EH (cell line): Measurements from ENCODE around the gene TSBP1.
A peak's percentile ranks its signal among the peaks of the same experiment; 100 is the strongest.
"Not testable (repeated sequence)": the region's sequence is repeated elsewhere in the genome, so short reads cannot be mapped to it uniquely, and the experiment has no call there.

Experiments
- DNase-seq: peaks from one replicate; pipeline ENCODE4 v3.0.0-alpha.2; 2015; ENCODE audit warnings: low read depth

TSBP1 gene

DNA sequence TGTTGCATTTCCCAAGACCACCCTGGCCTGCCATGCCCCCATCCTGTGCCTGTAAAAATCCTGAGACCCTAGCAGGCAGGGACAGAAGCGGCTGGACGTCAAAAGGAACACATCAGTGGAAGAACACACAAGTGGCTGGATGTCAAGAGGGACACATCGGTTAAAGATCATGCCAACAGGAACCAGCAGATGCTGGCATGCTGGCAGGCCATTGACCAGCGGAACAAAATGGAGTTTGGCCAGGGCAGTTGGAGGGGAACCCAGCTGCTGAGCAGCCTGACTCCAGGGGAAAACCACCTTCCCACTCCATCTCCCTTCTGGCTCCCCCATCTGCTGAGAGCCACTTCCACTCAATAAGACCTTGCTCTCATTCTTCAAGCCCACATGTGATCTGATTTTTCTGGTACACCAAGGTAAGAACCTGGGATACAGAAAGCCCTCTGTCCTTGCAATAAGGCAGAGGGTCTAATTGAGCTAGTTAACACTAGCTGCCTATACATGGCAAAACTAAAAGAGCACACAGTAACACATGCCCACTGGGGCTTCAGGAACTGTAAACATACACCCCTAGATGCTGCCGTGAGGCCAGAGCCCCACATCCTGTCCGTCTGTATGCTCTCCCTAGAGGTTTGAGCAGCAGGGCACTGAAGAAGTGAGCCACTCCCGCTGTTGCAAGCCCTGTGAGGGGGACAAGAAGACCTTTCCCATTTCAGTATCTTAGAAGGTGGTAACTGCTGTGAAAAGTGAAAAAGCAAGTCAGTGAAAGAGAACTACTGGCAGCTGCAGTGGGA is 4.2 kb upstream of the TSBP1 start:
- no peak for DNase-seq

DNA sequence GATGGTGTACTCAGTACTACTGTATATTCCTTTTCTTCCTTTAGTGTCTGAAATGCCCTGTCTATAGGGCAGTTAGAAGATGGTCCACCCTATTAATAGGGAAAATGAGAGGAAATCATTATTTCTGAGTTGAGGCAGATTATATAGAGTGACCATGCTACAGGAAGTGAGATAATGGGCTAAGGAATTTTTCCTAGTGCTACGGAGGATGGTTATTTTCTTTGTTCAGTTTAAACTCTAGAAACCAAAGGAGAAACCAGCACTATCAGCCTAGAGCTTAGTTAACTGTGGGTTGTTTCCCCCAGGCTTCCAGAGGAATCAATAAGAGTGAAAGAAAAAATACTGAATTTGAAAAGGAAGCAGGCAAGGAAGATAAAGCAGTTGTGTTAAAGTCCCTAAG is 474 bp downstream of the TSBP1 start:
- DNase-seq = peak; percentile 19

DNA sequence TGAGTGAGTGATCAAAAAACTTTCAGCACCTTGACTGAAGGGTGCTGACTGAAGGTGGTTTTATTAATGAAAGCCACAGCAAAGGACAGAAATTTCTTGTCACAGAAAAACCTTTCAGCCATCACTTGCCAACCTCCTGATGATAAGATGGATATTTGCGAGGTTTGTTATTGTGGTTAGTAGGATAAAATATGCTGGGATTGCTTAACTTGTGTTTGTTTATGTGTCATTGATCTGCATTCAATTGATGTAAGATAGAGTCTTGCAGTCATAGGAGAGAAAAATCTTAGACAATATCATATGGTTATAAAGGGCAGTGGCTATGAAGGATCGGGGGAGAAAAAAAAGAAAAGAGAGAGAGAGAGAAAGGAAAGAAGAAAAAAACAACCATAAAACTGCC is 1.2 kb downstream of the TSBP1 start:
- DNase-seq = no peak

DNA sequence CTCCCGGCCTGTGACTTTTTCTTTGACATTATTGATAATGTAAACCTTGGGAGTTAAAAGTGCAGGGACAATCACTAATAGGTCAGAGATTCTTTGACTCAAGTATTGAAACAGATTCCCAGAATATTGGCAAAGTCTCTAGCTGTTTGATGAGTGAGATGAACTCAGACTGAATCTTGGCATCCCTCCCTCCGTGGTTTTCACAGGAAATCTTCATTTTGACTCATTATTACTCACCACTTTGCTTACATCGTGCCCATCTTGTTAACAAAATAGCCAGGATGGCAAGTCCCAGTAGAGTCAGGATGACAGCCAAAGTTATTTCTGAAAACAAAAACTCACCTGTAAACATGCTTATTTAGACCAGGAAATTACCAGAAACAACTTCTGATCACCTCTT is 2.0 kb downstream of the TSBP1 start:
- peak; percentile 78 for DNase-seq

DNA sequence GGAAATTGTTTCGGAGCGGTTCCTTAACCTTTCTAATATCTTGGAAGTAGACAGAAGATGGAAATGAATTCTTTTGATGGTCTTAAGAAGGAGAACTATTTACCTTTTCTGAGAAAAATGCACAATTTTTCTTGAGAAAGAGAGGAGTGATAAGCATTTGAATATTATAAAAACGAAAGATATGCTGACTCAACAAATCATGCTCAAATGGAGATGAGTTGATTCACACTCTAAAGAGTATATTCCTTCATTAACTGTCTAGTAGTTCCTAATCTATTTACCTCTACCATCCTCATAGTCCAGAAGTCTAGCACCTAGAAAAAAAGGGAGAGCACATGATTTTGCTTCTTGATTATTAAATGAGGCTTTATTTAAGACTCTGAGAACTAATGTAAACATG is 4.1 kb downstream of the TSBP1 start:
- no peak for DNase-seq

DNA sequence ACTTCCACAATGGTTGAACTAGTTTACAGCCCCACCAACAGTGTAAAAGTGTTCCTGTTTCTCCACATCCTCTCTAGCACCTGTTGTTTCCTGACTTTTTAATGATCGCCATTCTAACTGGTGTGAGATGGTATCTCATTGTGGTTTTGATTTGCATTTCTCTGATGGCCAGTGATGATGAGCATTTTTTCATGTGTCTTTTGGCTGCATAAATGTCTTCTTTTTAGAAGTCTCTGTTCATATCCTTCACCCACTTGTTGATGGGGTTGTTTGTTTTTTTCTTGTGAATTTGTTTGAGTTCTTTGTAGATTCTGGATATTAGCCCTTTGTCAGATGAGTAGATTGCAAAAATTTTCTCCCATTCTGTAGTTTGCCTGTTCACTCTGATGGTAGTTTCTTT is 12.5 kb downstream of the TSBP1 start:
- DNase-seq = not testable (repeated sequence)

DNA sequence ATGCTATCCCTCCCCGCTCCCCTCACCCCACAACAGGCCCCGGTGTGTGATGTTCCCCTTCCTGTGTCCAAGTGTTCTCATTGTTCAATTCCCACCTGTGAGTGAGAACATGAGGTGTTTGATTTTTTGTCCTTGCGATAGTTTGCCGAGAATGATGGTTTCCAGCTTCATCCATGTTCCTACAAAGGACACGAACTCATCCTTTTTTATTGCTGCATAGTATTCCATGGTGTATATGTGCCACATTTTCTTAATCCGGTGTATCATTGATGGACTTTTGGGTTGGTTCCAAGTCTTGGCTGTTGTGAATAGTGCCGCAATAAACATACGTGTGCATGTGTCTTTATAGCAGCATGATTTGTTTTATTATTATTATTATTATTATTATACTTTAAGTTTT is 13.2 kb downstream of the TSBP1 start:
- DNase-seq = not testable (repeated sequence)

DNA sequence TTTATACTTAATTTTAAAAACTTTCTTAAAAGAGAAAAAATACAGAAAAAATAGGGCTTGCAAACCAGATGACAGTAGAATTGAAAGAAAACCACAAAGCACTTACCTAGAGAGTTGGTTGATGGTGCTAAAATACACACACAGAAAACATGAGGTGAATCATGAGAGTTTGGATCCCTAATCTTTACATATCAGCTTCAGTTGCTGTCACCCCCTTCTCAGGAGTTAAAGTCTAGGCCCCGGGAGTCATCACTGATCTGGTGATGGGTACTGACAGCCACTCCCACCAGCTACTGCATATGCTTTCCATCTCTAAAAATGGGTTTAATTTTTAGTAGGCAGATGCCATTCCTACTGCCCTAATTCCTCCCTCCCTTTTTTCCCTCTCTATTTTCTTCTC is 16.7 kb downstream of the TSBP1 start:
- DNase-seq = no peak

DNA sequence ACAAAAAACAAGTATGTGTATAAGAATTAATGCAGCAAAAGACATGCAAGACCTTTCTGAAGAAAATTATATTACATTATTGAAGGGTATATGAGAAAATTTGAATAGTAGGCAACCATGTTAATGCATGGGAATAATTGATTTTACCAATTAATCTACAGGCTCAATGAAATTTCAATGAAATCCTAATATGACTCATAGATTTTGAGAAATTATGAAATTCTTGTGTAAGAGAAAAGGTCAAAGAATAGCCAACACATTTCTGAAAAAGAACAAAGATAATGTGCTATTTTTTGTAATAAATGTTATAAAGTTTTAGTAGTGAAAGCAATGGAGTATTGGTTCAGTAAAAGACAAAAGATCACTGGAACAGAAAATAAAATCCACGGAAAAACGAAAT is 18.4 kb downstream of the TSBP1 start:
- no peak for DNase-seq

DNA sequence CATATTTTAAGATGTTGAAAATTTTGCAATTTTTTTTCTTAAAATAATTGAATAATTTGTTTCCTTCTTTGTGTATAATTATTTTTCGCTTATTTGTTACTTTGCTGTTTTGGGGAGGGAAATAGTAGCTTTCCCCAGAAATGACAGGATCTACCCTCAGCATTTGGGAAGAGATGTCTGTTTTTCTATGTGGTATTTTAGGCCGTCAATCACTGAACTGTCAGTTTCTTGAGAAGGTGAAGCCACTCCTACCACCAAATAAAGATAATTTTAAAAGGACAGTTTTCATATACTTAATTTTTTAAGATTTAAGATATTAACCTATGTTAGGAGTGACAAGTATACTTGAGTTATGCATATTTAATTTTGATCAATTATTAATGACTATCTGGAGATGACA is 31.5 kb downstream of the TSBP1 start:
- DNase-seq = no peak

DNA sequence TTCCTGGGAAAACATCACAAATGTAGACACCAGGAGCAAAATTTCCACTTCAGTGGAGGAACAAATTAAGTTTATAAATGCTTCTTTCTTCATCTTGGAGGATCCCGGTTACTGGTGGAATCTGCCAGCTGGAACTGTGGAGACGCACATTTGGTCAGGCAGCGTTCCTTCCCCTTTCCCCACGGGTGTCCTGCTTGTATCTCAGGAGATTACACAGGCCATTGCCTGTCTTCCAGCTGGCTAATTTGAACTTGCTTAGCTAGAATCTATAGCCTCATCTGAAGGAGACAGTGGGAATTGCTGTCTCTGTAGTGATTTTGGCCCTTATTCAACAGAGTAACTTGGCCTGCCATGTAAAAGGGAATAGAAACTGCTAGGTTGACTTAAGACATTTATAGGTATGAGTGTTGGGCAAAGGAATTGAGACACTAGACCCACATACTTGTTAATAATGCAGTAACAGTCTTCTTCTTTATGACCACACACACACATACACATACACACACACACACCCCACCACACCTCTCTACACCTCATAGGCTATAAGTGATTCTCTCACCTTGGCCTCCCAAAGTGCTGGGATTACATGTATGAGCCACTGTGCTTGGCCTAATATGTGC is 34.4 kb downstream of the TSBP1 start:
- DNase-seq = no peak

DNA sequence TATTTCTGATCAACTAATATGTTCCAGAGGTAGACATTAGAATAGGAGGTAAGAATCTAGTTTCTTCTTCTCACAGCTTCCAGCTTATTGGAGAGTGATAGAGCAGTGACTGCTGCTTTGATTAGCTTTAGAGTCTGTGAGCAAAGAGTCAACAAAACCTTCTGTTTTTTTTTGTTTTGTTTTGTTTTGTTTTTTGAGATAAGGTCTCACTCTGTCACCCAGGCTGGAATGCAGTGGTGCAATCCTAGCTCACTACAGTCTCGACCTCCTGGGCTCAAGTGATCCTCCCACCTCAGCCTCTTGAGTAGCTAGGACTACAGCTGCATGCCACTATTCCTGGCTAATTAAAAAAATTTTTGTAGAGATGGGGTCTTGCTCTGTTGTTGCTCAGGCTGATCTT is 39.3 kb downstream of the TSBP1 start:
- DNase-seq = no peak

DNA sequence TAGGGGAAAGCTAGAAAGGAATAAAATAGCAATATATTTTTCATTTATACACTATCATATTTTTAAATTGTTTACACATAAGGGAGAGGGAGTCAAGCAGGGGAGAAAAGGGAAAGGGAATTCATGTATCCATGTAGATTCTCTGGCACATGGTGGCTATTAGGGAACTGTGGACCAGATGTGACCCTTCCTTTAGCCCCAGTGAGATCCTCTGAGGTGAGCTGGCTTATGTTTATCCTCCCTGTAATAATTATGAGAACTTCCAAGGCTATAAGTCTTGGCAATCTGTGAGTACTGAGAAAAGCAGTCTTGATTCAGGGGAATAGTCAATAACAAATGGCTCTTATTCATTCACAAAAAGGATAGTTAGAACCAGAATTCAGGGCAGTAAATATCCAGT is 42.6 kb downstream of the TSBP1 start:
- no peak for DNase-seq

DNA sequence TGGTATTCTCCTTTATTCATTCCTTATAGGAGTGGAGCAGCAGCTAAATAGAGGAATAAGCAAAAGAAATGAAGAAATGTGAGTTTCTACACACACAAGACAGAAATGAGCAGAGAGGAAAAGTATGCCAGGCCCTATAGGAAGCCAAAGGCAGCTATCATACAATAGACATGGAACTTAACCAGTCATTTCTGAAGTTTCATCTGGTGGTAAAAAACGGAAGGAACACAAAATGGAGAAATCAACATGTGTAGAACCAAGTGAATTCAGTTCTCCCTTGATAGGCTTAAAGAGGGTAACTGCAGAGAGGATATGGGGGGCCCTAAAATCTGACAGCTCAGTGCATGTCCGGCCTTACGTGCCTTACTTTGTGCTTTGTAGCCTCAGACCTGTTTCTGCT is 44.6 kb downstream of the TSBP1 start:
- no peak for DNase-seq

DNA sequence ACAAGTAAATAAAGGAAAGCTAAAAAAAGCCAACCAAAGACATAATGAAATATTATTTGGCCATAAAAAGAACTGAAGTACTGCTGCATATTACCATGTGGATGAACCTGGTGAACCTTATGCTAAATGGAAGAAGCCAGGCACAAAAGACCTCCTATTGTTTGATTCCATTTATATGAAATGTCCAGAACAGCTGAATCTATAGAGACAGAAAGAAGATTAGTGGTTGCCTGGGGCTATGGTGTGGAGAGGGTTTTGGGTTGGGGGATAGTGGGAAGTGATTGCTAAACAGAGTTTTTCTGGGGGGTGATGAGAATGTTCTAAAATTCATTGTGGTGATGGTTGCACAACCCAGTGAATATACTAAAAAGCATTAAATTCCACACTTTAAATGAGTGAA is 53.2 kb downstream of the TSBP1 start:
- DNase-seq = no peak

DNA sequence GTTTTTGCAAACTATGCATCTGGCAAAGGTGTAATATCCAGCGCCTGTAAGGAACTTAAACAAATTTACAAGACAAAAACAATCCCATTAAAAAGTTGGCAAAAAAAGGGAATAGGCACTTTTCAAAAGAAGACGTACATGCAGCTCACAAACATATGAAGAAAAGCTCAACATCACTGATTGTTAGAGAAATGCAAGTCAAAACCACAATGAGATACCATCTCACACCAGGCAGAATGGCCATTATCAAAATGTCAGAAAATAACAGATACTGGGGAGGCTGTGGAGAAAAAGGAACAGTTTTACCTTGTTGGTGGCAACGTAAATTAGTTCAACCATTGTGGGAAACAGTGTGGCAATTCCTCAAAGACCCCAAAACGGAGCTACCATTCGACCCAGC is 54.2 kb downstream of the TSBP1 start:
- DNase-seq = no peak

DNA sequence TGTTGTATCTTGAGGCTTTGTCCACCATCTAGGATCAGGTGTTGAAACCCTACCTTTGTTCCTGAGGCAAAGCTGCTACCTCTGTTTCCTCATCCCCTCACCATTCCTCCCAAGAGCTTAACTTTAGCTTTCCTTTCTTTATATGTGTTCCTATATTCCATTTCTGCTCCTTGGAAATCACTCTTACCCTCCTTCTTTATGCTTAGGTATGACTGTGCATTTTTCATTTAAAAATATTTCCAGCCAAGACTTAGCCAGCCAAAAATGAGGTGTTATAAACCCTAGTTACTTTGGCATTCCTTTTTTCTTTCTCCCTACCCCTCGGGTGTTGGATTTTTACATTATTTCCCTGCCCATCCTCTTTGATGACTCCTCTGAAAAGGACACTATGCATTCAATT is 57.7 kb downstream of the TSBP1 start:
- no peak for DNase-seq

DNA sequence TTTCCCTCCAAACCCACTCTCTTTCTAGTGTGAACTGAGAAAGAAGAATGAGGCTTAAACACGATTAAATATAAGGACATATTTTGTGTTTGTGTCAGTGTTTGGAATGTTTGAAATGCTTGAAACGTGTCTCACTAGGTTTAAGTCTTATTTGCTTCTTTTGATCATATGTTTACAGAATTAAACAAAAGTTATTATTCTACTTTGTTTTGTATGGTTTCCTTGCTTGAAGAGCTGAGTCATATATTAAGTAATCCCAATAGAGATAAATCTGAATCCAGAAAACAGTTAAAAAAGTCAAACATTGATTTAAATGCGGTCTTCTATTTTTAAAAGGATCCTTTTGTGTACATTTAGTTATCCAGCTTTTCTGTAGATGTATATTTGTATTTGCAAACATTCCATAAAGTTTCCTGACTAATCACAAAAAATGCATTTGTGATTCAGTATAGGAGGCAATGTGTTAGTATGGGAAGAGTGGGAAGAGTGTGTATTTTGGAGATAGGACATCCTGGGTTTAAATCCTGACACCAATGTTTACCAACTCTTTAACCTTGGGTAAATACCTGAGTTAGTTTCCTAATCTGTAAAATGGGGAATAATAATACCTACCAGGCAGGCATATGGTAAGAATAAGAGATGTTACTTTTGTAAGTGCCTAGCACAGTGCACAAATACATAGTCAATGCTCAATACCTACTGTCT is 72.9 kb downstream of the TSBP1 start:
- DNase-seq = peak; percentile 33

DNA sequence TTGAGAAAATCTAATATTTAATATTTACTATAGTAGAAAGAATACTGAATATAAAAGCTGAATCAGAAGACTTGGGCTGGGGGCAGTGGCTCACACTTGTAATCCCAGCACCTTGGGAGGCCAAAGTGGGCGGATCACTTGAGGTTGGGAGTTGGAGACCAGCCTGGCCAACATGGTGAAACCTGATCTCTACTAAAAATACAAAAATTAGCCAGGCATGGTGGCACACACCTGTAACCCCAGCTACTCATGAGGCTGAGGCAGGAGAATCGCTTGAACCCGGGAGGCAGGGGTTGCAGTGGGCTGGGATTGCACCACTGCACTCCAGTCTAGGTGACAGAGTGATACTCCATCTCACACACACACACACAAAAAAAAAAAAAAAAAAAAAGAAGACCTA is 76.7 kb downstream of the TSBP1 start:
- DNase-seq = not testable (repeated sequence)

DNA sequence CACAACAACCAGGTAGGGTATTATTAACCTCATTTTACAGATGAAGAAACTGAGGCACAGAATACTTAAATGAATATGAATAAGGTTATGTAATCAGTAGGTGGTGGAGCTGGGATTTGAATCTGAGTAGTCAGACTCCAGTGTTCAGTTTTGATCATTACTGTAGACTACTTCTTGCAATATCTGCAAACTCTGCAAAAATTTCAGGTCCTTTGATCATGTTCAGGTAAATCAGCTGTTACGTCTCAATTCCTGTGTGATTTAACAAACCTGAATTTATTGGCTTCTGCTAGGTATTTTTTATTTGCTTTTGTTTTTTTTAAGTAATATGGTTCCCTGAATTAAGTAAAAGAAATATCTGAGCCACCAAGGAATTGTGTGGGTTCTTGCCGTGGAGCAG is 77.1 kb downstream of the TSBP1 start:
- DNase-seq = no peak

DNA sequence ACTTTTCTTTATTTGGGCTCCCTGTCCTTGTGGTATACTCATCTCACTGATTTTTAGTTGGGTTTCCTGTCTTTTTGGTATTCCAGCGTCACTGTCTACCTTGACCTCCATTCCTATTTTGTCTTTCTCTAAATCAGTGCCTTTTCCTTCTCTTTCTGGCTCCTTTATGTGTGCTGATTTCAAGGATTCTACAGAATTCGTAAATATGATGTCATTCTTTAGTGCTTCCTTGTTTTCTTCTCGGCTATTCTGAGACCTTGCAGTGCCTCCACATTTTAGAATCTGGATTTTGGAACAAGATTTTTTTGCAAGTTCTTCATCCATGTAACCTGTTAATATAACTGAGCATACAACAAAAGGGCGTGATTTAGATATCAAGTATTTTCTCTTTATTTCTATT is 78.0 kb downstream of the TSBP1 start:
- no peak for DNase-seq

DNA sequence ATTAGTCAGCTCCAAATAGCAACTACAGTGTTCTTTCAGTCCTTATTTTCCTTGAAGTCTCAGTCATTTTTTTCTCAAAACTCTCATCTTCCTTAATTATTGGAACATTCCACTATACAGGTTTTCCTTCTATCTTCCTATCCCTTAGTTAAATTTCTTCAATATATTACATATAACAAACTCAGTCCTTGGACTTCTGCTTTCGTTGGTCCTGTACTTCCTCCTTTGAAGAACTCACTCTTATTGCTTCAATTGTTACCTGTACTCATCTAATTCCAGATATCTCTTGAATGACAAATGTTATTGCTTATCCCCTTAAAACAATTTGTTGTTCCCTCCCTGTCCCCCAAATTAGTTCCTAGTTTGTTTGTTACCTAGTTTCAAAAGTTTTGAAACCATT is 80.2 kb downstream of the TSBP1 start:
- no peak for DNase-seq

DNA sequence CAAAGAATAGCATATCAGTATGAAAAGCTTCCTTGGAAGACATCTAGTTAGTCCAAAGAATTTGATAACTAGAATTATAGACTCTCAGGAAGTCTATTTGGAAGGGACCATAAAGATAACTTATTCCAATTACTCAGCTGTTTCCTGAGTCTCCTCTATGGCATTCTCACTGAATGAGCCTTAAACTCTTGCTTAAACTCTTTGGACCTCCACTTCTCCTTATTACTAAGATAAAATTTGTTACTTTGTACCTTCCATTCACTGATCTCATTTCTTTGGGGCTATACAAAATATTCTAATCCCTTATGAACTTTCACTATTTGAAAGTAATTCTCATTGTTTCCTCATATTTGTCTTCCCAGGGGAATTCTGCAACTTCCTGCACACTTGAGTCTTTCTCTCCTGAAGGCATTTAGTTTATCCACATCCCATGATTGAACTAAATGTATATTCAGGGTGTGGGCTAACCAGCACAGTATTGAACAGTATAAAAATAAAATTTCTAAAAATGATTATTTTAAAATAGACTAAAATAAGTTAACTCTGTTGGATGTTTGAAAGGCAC is 80.7 kb downstream of the TSBP1 start:
- no peak for DNase-seq
